Measurements from ENCODE around the gene PDIA4.

Gene PDIA4

GRCh38 chr7:149005427-149006344 is 22.6 kb downstream of the PDIA4 start:
- H3K4me1 ChIP-seq, result peaks cover 0 to 13% (median 10%) of the 10 kb centered on the region in 4 donors
- no peaks in the 10 kb centered on the region for H3K9me3 ChIP-seq
- peaks cover 35 to 86% (median 57%) of the 10 kb centered on the region in 3 donors for H3K36me3 ChIP-seq
- intact Hi-C loops (cut with DNase I; ENCODE audit: low total_unique reads), result loop anchor here (2.0 kb wide), 2 partner anchors 59 to 85 kb away; partner anchors contain the start of gene ZNF786
- H3K27me3 ChIP-seq, result no peaks in the 10 kb centered on the region
- TF ChIP-seq CTCF (IDR thresholded peaks at IDR 0.05), result peak; percentile 81 to 89
- H3K4me3 ChIP-seq, result no peak overlapping the region
- DNase-seq, result peak; percentile 80 to 87
- no peak overlapping the region for H3K27ac ChIP-seq

GRCh38 chr7:149004405-149005370 is 23.6 kb downstream of the PDIA4 start:
- TF ChIP-seq CTCF (IDR thresholded peaks at IDR 0.05), result no peak
- intact Hi-C loops (cut with DNase I; ENCODE audit: low total_unique reads), result loop anchor here (2.0 kb wide), 1 partner anchor 60 kb away; no protein-coding TSS in a partner anchor

GRCh38 chr7:149003560-149004305 is 24.6 kb downstream of the PDIA4 start:
- Histone ChIP-seq H3K27ac (peak overlapping the region in 1 of 2 donors; percentile 21), H3K9me3 (no peaks in the 10 kb centered on the region), H3K4me3 (no peak overlapping the region), H3K4me1 (peaks cover 0 to 13% (median 10%) of the 10 kb centered on the region in 4 donors), H3K27me3 (no peaks in the 10 kb centered on the region), H3K36me3 (peaks cover 25 to 67% (median 46%) of the 10 kb centered on the region in 3 donors)
- no peak for TF ChIP-seq CTCF (IDR thresholded peaks at IDR 0.05)
- intact Hi-C loops (cut with DNase I; ENCODE audit: low total_unique reads), result loop anchor here (2.0 kb wide), 1 partner anchor 61 kb away; no protein-coding TSS in a partner anchor
- DNase-seq, result no peak

More at GRCh38 chr7:149004405-149005370, 23.6 kb downstream of the PDIA4 start:
- no peak for DNase-seq
- Histone ChIP-seq H3K27me3 (no peaks in the 10 kb centered on the region), H3K27ac (peak overlapping the region in 1 of 2 donors; percentile 21), H3K4me1 (peaks cover 0 to 13% (median 10%) of the 10 kb centered on the region in 4 donors), H3K9me3 (no peaks in the 10 kb centered on the region), H3K36me3 (peaks cover 26 to 77% (median 47%) of the 10 kb centered on the region in 3 donors), H3K4me3 (no peak overlapping the region)

GRCh38 chr7:149003018-149003417 is 25.3 kb downstream of the PDIA4 start:
- intact Hi-C loops (cut with DNase I; ENCODE audit: low total_unique reads), result no loop called here
- no peak overlapping the region for H3K27ac ChIP-seq
- H3K4me1 ChIP-seq, result peaks cover 0 to 13% (median 10%) of the 10 kb centered on the region in 4 donors
- no peak for DNase-seq
- H3K9me3 ChIP-seq, result no peaks in the 10 kb centered on the region
- no peaks in the 10 kb centered on the region for H3K27me3 ChIP-seq
- peaks cover 18 to 60% (median 41%) of the 10 kb centered on the region in 3 donors for H3K36me3 ChIP-seq
- no peak overlapping the region for H3K4me3 ChIP-seq
- TF ChIP-seq CTCF (IDR thresholded peaks at IDR 0.05), result no peak
